Activated CD4-positive, alpha-beta T cell treated with anti-CD3 and anti-CD28 coated beads for 36 hours (primary cell): ENCODE results near the gene FAM168B. TPM values are rescaled to one million over a fixed set of nuclear protein-coding genes. Genes with fewer than 3 reads are reported as not detected.

Experiments
- ATAC-seq: fragments of 200-7000 bp; cut with Tn5 transposase; one replicate; pipeline ENCODE4 v1.10.0; 2021; ENCODE audit warnings: mild to moderate bottlenecking, moderate library complexity
- CTCF ChIA-PET: fragments of 350-600 bp; sonication (Branson Sonifier 250); formaldehyde crosslinking; loops from one replicate; lab custom pipeline; 2021; ENCODE audit warnings: antibody characterized with exemption; lab: Charles Lee
- POLR2A ChIA-PET: fragments of 350-600 bp; sonication (Branson Sonifier 250); formaldehyde crosslinking; loops from one replicate; lab custom pipeline; 2021; ENCODE audit warnings: antibody characterized with exemption, inconsistent platforms; lab: Charles Lee
- DNase-seq: peaks from one replicate; pipeline ENCODE4 v3.0.0-alpha.2; 2020
- H3K27ac Mint-ChIP-seq: one replicate; pipeline ENCODE4 v1.8.0; 2021; ENCODE audit warnings: mixed read lengths
- H3K27me3 Mint-ChIP-seq: one replicate; pipeline ENCODE4 v1.8.0; 2021; ENCODE audit warnings: mixed read lengths
- H3K36me3 Mint-ChIP-seq: one replicate; pipeline ENCODE4 v1.8.0; 2021; ENCODE audit warnings: low read depth, mixed read lengths
- H3K4me1 Mint-ChIP-seq: one replicate; pipeline ENCODE4 v1.8.0; 2021; ENCODE audit warnings: mixed read lengths
- H3K4me3 Mint-ChIP-seq: one replicate; pipeline ENCODE4 v1.8.0; 2021; ENCODE audit warnings: mild to moderate bottlenecking, moderate library complexity, mixed read lengths
- H3K9me3 Mint-ChIP-seq: one replicate; pipeline ENCODE4 v1.8.0; 2021; ENCODE audit warnings: low read depth, mixed read lengths
- intact Hi-C, 2 experiments: fragments of 100-400 bp; cut with DNase I in 1 of 2; cut with micrococcal nuclease in 1 of 2; formaldehyde crosslinking; loops; one replicate each; pipeline versions ENCODE4 v1.14.2 to v1.15.1; 2022 to 2024; cut with DNase I, micrococcal nuclease
- total RNA-seq, 2 experiments: library from RNA; stranded (reverse); gene quantifications; one replicate each; pipeline ENCODE4 v1.2.3, GENCODE V29; 2021

Gene FAM168B
- total RNA-seq, 2 experiments from 2014 or later = 59.8 to 74.7 TPM

DNA sequence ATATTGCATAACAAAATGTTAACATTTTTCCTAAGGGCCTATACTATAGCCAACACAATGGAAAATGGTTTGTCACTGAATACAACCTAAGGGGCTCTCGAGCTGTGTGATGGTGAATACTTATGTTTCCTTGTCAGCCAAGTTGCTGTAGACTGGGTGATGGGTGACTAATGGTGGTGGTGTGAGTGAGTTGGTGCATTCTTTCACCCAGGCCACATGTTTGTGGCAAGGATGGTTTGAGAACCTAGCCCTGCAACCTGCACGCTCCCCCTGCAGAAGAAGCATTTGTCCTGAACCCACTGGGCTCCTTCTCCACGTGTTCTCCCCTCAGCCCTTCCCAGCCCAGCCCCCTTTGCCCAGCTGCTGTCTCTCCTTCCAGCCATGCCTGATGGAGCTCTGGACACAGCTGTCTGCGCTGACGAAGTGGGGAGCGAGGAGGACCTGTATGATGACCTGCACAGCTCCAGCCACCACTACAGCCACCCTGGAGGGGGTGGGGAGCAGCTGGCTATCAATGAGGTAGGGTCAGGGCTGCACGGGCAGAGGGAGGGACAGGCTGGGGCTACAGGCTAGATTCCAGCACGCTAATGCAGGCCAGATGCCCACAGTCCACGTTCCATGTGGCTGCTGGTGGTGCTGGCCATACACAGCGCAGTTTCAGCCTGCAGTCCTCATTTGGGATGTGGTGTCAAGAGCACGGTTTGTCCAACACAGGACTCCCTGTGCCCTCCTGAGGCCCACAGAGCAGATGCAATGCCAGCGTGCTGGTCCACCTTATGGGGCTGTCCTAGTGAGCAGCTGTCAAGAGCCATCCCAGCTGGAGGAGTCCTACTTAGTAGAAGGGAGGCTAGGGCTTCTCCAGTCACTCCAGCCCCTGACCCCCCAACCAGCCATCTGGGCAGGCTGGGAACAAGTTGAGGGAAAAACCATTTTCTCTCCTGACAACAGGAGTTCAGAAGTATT lies 65.4 kb downstream of the FAM168B start:
- ChIA-PET CTCF (no interaction called here), POLR2A (no interaction called here)
- intact Hi-C loops = no loop called here
- no peaks in the 10 kb centered on the region for H3K9me3 Mint-ChIP-seq
- DNase-seq (no peak), ATAC-seq (no peak)
- H3K27ac Mint-ChIP-seq = no peak overlapping the region
- H3K27me3 Mint-ChIP-seq = peaks cover 33% of the 10 kb centered on the region
- H3K4me1 Mint-ChIP-seq = no peaks in the 10 kb centered on the region
- no peak overlapping the region for H3K4me3 Mint-ChIP-seq
- no peaks in the 10 kb centered on the region for H3K36me3 Mint-ChIP-seq

DNA sequence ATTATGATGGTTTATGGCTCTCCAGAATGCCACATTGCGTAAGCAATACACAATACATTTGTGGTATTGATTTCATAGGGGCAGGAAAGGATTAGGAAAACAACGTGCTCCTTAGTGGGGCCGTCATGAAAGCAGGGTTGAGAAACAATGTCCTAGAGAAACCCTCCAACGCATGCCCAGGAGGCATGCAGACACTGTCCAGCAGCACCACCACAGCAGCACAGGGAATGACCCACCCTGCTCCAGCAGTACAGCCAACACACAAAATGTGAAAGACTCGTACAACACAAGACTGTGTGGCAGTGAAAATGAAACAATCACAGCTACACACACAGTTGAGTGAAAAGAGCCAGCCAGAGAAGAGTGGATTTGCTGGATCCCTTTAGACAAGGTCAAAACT lies 66.3 kb downstream of the FAM168B start:
- peaks cover 35% of the 10 kb centered on the region for H3K27me3 Mint-ChIP-seq
- H3K9me3 Mint-ChIP-seq = no peaks in the 10 kb centered on the region
- POLR2A ChIA-PET = no interaction called here
- intact Hi-C loops = no loop called here
- CTCF ChIA-PET = interaction anchor here (0.8 kb wide), 1 partner anchor 1253 kb away, joined by 3 read pairs; no protein-coding TSS in a partner anchor
- DNase-seq (no peak), ATAC-seq (no peak)
- H3K36me3 Mint-ChIP-seq = no peaks in the 10 kb centered on the region
- no peak overlapping the region for H3K27ac Mint-ChIP-seq
- no peaks in the 10 kb centered on the region for H3K4me1 Mint-ChIP-seq
- no peak overlapping the region for H3K4me3 Mint-ChIP-seq

DNA sequence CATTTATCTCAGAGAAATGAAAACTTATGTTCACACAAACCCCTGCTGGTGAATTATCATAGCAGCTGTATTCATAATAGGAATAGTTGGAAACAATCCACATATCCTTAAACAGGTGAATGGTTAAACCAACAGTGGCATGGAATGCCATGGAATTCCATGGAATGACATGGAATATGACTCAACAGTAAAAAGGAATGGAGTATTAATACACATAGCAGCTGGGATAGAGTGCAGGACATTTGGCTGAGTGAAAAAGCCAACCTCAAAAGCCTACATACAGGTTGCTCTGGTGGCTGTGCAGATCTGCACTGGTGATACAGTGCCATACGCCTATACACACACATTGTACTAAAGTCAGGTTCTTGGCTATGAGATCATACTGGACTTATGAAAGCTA lies 69.5 kb downstream of the FAM168B start:
- ATAC-seq = no peak
- Mint-ChIP-seq H3K9me3 (no peaks in the 10 kb centered on the region), H3K27ac (no peak overlapping the region), H3K4me3 (no peak overlapping the region), H3K27me3 (peaks cover 35% of the 10 kb centered on the region), H3K4me1 (no peaks in the 10 kb centered on the region), H3K36me3 (no peaks in the 10 kb centered on the region)
- ChIA-PET POLR2A (no interaction called here), CTCF (interaction anchor here (0.6 kb wide), 1 partner anchor 49 kb away, joined by 3 read pairs; no protein-coding TSS in a partner anchor)
- no peak for DNase-seq
- intact Hi-C loops = no loop called here

DNA sequence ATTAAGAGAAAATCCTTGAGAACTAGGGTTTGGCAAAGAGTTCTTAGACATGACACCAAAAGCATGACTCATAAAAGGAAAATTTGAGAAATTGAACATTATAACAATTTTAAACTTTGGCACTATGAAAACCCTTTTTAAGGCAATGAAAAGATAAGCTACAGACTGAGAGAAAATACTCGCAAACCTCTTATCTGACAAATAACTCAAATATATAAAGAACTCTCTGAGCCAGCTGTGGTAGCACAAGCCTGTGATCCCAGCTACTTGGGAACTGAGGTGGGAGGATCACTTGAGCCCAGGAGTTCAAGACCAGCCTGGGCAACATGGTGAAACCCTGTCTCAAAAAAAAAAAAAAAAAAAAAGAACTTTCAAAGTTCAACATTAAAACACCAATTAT lies 70.5 kb downstream of the FAM168B start:
- Mint-ChIP-seq H3K4me3 (no peak overlapping the region), H3K36me3 (no peaks in the 10 kb centered on the region), H3K27me3 (peaks cover 29% of the 10 kb centered on the region), H3K9me3 (no peaks in the 10 kb centered on the region), H3K4me1 (no peaks in the 10 kb centered on the region), H3K27ac (no peak overlapping the region)
- intact Hi-C loops = no loop called here
- ChIA-PET CTCF (no interaction called here), POLR2A (no interaction called here)
- ATAC-seq (no peak), DNase-seq (no peak)

DNA sequence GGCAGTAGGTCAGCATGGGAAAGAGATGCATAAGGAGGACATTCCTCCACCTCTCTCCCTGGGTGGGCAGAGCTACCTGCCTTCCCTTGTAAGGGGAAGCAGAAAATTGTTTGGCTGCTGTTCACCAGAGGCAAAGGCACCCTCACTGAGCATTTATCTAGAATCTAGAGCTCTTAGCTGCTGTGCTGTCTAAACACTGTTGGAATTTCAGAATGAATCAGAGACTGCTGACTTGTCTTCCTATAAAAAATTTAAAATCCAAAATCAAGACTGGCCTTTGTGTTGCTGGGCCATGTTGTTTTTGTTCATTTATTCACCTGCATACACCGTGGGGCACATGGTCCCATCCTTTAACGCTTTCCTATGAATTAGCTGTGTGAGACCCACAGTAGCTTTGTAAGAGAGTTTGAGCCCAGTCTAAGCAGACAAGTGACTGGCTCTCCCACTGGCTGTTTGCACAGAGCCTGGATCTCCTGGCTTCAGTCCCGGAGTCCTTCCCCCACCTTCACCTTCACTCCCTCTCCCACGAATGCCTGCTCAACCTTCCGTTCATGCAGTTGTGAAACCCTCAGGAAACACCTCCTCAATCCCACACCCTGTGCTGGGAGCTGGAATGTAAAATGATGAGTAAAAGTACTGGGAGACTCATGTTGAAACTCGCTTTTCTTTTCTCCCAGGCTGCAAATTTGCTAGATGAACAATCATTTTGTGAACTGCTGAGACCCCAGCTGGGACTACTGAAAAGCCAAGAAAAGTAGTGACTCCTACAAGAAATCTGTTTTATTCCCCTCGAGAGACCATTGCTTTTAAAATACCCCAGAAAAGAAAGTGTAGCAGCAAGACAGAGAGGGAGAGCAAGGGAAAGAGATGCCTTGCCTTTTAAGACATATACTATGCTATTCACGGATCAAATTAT lies 76.2 kb downstream of the FAM168B start:
- no peak overlapping the region for H3K4me3 Mint-ChIP-seq
- H3K36me3 Mint-ChIP-seq = no peaks in the 10 kb centered on the region
- ATAC-seq (no peak), DNase-seq (no peak)
- H3K4me1 Mint-ChIP-seq = no peaks in the 10 kb centered on the region
- peaks cover 2% of the 10 kb centered on the region for H3K27me3 Mint-ChIP-seq
- ChIA-PET CTCF (interaction anchor here (0.7 kb wide), 1 partner anchor 51 kb away, joined by 3 read pairs; no protein-coding TSS in a partner anchor), POLR2A (no interaction called here)
- intact Hi-C loops = no loop called here
- H3K27ac Mint-ChIP-seq = no peak overlapping the region
- H3K9me3 Mint-ChIP-seq = no peaks in the 10 kb centered on the region

DNA sequence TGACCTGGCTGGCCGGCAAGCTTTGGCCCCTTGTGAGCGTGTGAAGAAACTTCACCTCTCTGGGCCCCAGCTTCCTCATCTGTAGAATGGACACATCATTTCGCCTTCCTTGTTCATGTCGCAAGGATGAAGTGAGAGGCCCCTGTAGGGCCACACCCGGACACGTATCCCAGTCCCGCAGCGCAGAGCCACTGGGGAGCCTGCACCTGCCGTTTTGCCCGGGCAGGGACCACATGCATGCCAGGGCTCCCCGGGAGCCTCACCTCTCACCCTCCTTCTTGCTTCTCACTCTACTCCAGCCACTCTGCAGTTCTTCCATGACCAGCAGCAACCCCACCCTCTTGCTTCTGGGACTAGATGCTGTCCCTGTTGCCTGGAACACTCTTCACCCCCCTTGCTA lies 77.5 kb downstream of the FAM168B start:
- Mint-ChIP-seq H3K27me3 (no peaks in the 10 kb centered on the region), H3K27ac (no peak overlapping the region), H3K36me3 (no peaks in the 10 kb centered on the region), H3K4me3 (no peak overlapping the region), H3K4me1 (peaks cover 13% of the 10 kb centered on the region), H3K9me3 (no peaks in the 10 kb centered on the region)
- CTCF ChIA-PET = no interaction called here
- DNase-seq (no peak), ATAC-seq (no peak)
- intact Hi-C loops = no loop called here
- POLR2A ChIA-PET = no interaction called here

DNA sequence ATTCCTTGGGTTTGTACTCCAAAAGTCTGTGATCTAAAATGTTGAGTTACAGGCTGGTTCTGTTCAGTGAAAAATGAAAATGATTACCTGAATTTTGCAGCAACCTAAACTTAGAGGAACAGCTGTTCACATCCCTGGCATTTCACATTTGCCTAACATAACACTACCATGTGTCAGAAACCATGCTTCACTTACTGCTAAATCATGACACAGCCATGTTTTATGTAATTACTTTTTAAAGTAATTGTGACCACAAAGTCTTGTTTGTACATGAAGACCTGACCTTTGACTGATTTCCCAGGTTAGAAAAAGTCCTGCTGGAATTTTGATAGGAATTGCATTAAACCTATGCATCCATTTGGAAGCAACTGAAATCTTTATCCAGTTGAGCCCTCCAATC lies 79.1 kb downstream of the FAM168B start:
- H3K27me3 Mint-ChIP-seq = no peaks in the 10 kb centered on the region
- no peaks in the 10 kb centered on the region for H3K9me3 Mint-ChIP-seq
- ATAC-seq = no peak
- no peak for DNase-seq
- H3K4me1 Mint-ChIP-seq = peaks cover 23% of the 10 kb centered on the region
- POLR2A ChIA-PET = no interaction called here
- H3K36me3 Mint-ChIP-seq = no peaks in the 10 kb centered on the region
- intact Hi-C loops = no loop called here
- no peak overlapping the region for H3K27ac Mint-ChIP-seq
- CTCF ChIA-PET = no interaction called here
- no peak overlapping the region for H3K4me3 Mint-ChIP-seq

DNA sequence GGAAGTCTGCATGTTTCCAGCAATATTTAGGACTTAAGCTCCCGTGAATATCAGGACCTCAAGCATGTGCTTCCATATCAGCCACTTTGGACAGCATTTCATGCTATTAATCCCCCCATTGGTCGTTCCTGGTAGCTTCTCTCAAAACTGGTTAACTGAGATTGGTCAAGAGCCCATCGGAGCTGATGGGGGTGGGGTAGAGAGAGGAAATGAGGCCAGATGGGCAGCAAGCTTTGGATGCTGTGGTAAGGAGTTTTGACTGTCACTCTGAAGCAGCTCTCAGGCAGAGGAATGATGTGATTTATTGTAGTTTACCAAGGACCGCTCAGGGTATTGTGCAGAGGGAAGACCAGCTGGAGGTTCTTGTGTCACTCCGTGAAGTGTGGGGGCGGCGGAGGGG lies 81.8 kb downstream of the FAM168B start:
- no peak overlapping the region for H3K27ac Mint-ChIP-seq
- no peaks in the 10 kb centered on the region for H3K9me3 Mint-ChIP-seq
- H3K36me3 Mint-ChIP-seq = no peaks in the 10 kb centered on the region
- DNase-seq (no peak), ATAC-seq (no peak)
- POLR2A ChIA-PET = no interaction called here
- CTCF ChIA-PET = no interaction called here
- no peaks in the 10 kb centered on the region for H3K27me3 Mint-ChIP-seq
- intact Hi-C loops = no loop called here
- H3K4me1 Mint-ChIP-seq = peaks cover 25% of the 10 kb centered on the region
- H3K4me3 Mint-ChIP-seq = no peak overlapping the region

DNA sequence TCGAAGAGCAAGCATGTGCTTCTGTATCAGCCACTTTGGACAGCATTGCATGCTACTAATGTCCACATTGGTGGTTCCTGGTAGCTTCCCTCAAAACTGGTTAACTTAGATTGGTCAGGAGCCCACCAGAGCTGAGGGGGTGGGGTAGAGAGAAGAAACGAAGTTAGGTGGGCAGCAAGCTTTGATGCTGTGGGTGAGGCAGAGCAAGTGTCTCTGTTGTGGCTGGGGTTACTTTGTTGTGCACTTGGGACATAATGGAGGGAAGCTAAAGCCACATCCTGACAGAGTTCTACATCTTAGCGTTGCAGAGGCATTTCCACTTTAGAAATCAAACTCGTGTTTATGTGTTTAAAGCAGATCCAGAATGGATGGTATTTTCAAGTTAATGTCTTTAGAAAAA lies 82.7 kb downstream of the FAM168B start:
- POLR2A ChIA-PET = no interaction called here
- Mint-ChIP-seq H3K36me3 (no peaks in the 10 kb centered on the region), H3K4me3 (no peak overlapping the region), H3K27me3 (no peaks in the 10 kb centered on the region), H3K27ac (no peak overlapping the region), H3K4me1 (peaks cover 25% of the 10 kb centered on the region), H3K9me3 (no peaks in the 10 kb centered on the region)
- intact Hi-C loops = no loop called here
- DNase-seq = no peak
- CTCF ChIA-PET = no interaction called here
- ATAC-seq = no peak

DNA sequence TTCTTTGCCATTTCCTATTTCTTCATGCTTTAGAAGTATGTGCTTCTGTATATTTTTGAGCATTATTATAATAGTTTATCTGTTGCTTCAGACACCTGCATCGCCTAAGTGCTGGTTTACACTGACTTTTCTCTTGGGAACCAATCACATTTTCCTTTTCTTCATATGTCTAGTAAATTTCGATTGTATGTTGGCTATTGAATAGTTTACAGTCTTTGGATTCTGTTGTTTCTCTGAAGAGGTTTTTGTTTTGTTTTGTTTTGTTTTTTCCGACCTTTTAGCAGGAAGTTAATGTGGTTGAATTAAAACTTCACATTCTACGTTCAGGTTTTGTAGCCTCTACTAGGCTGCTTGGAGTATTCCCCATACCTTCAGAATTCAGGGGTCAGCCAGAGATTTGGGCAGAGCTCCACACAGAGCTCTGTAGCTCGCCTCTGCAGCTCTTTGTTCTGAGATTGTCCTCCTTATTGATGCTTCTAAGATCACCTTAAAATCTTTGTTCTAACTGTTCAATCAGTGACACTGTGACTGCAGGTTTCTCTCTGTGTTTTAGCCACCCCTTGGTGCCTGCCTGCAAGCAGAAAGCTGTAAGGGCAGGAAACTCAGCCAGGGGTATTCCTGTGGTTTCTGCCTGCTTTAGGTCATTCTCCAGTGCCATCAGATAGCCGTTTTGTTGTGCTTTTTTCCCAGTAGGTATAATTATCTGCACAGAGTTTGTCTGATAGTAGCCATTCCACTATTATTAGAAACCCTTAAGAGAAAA lies 83.4 kb downstream of the FAM168B start:
- H3K27ac Mint-ChIP-seq = no peak overlapping the region
- H3K4me3 Mint-ChIP-seq = no peak overlapping the region
- CTCF ChIA-PET = no interaction called here
- peaks cover 25% of the 10 kb centered on the region for H3K4me1 Mint-ChIP-seq
- H3K27me3 Mint-ChIP-seq = no peaks in the 10 kb centered on the region
- intact Hi-C loops = no loop called here
- H3K36me3 Mint-ChIP-seq = no peaks in the 10 kb centered on the region
- no peaks in the 10 kb centered on the region for H3K9me3 Mint-ChIP-seq
- POLR2A ChIA-PET = no interaction called here
- no peak for DNase-seq
- ATAC-seq = no peak

DNA sequence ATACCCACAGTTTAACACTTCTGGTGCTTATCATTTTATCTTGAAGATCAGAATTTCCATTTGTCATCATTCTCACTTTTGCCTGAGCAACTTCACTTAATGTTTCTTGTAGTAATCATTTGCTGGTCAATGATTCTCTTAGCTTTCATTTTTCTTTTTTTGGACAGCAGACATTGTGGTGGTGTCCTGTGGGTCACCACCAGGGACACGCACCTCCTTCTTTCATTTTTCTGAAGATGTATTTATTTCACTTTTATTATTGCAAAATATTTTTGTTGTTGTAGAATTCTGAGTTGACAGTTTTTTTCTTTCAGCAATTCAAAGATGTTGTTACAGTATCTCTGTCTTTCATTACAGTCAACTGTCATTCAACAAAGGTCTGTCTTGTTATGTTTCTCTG lies 84.3 kb downstream of the FAM168B start:
- Mint-ChIP-seq H3K4me1 (peaks cover 25% of the 10 kb centered on the region), H3K4me3 (no peak overlapping the region), H3K36me3 (no peaks in the 10 kb centered on the region), H3K9me3 (no peaks in the 10 kb centered on the region), H3K27ac (no peak overlapping the region), H3K27me3 (no peaks in the 10 kb centered on the region)
- intact Hi-C loops = no loop called here
- ChIA-PET POLR2A (no interaction called here), CTCF (no interaction called here)
- DNase-seq = no peak
- no peak for ATAC-seq
